HG03060 (cell line): ENCODE measurements around the gene PLCL1.
"Not testable (repeated sequence)": the region's sequence is repeated elsewhere in the genome, so short reads cannot be mapped to it uniquely, and the experiment has no call there.

ENCODE experiments used
- ATAC-seq: cut with Tn5 transposase; IDR thresholded peaks from one replicate; pipeline ENCODE4 v1.9.1; 2021; ENCODE audit warnings: low read depth, moderate number of reproducible peaks; ENCODE audit not compliant: unreplicated experiment

Gene PLCL1

GRCh38 chr2:197990356-197990755 is 186.0 kb downstream of the PLCL1 start:
- no peak for ATAC-seq

- ATAC-seq, result no peak
Observed at GRCh38 chr2:197992482-197993133, 188.2 kb downstream of the PLCL1 start.

- no peak for ATAC-seq
Observed at GRCh38 chr2:197993363-197993762, 189.0 kb downstream of the PLCL1 start.

GRCh38 chr2:197993830-197994229 is 189.4 kb downstream of the PLCL1 start:
- no peak for ATAC-seq

- no peak for ATAC-seq
Observed at GRCh38 chr2:197994751-197995150, 190.4 kb downstream of the PLCL1 start.

GRCh38 chr2:197996583-197996982 is 192.2 kb downstream of the PLCL1 start:
- ATAC-seq, result no peak

DNA sequence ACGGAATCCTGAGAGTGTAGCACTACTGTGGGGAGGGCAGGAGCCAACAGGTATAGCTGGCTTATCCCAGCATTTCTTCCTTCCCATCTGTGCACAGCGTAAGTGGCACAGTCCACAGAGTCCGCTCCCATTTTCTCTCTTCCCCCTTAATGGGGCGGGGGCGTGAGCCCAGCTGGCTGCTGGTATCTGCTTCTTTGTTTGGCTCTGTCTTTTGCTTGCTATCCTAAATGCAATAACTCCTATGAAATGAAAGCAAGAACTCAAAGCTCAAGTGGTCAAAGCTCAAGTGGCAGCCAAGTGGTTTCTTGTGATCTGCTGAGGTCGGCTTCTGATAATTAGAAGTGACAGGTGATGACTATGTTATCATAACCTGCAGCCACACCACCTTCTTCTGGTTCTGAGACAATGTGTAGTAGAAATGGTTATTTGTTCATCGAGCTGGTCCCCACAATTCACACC is 192.7 kb downstream of the PLCL1 start:
- ATAC-seq, result no peak

DNA sequence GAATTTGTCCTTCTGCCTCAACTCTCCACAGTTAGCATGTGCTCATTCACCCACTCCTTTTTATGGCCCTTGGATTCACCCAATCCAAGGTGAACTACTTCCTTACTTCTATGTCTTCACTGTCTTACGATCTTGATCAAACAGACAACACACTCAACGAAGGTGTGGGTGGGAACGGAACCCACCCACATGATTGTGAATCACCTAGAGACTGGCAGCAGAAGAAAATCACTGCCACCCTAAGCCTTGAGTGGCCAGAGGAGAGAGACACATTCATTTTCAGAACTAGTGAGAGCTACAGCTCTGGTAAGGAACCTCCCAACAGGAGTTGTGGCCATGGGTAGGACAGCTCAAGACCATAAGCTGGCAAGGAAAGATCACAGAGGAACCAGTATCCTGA is 194.3 kb downstream of the PLCL1 start:
- no peak for ATAC-seq

- no peak for ATAC-seq
Observed at GRCh38 chr2:198000417-198000816, 196.0 kb downstream of the PLCL1 start.

DNA sequence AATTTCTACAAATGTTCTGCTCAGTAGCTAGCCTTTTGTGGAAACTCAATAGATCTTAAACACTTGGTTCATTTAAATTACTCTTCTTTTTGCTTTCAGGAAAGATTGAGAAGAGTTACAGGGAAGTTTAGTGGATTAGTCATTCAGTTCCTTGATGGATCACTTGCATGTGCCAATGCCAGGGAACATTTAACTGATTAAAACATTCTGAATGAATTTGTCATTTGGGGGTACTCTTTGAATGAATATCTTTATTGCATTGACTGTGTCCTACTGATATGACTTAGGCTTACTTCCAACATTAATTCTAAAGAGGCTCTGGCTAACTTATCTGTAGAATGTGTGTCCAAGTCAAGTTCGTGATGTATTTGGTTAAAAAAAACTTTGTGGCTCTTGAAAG is 199.8 kb downstream of the PLCL1 start:
- no peak for ATAC-seq

GRCh38 chr2:198004921-198005829 is 200.8 kb downstream of the PLCL1 start:
- no peak for ATAC-seq

GRCh38 chr2:198006733-198007132 is 202.3 kb downstream of the PLCL1 start:
- ATAC-seq, result no peak

DNA sequence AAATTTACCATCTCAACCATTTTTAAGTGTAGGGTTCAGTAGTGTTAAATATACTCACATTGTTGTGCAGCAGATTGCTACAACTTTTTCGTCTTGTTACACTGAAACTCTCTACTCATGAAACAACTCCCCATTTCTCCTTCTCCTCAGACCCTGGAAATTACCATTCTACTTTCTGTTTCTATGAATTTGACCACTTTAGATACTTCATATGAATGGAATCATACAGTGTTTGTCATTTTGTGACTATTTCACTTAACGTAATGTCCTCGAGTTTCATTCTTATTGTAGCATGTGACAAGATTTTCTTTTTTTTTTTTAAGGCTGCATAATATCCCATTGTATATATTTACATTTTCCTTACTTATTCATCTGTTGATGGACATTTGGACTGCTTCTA is 203.8 kb downstream of the PLCL1 start:
- ATAC-seq, result no peak

DNA sequence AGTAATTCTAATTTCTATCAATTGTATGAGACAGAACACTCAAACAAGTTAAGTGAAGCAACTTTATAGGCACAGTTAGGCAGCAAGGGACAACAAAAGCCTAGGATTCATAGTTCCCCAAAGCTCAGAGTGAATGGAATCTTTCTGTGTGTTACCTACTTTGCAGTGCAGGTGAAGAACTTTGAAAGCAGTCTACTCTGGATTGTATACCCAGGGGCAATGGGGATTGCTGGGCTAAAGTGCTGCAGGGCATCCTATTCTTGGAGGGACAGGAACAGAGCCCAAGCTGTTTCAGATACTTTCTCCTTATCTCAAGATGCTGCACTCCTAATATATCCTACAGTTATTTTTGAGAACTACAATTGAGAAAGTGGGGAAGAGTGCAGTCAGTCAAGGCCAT is 207.6 kb downstream of the PLCL1 start:
- ATAC-seq, result no peak

GRCh38 chr2:198016243-198016642 is 211.8 kb downstream of the PLCL1 start:
- no peak for ATAC-seq

- ATAC-seq, result no peak
Observed at GRCh38 chr2:198017068-198017467, 212.7 kb downstream of the PLCL1 start.

DNA sequence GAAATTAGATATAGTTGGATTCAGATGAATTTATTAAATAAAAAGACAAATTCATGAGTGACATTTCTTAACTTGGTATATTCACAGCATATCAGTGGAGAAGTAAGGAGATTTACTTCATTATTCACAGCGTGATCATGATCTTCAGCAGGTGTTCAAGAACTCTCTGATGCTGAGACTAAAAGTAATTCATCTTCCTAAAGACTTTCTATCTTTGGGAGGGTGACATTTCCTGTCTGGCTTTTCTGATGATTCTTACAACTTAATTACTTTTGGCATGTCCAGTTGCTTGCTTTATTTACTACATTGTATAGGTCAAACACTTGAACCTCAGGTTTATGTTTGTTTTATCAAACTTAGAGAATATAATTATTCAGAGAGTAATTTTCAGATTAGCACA is 224.6 kb downstream of the PLCL1 start:
- ATAC-seq, result no peak

- not testable (repeated sequence) for ATAC-seq
Observed at GRCh38 chr2:198029576-198029975, 225.2 kb downstream of the PLCL1 start.

DNA sequence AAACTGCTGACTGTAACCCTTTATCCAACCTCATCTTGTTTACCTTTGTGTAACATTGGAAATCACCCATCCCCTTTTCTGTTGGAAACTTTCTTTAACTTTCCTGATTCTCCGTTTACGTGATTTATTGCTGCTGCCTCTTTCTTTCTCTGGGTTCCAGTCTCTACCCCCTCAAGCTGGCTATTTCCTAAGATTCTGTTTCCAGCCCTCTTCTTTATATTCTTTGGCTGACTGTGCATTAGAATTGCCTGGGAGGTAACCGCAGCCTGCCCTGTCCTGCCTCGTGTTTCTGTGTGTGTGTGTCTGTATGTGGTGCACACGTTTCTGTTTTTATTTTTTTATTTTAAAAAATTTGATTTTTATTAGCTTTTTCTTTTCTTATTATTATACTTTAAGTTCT is 229.2 kb downstream of the PLCL1 start:
- ATAC-seq, result no peak

DNA sequence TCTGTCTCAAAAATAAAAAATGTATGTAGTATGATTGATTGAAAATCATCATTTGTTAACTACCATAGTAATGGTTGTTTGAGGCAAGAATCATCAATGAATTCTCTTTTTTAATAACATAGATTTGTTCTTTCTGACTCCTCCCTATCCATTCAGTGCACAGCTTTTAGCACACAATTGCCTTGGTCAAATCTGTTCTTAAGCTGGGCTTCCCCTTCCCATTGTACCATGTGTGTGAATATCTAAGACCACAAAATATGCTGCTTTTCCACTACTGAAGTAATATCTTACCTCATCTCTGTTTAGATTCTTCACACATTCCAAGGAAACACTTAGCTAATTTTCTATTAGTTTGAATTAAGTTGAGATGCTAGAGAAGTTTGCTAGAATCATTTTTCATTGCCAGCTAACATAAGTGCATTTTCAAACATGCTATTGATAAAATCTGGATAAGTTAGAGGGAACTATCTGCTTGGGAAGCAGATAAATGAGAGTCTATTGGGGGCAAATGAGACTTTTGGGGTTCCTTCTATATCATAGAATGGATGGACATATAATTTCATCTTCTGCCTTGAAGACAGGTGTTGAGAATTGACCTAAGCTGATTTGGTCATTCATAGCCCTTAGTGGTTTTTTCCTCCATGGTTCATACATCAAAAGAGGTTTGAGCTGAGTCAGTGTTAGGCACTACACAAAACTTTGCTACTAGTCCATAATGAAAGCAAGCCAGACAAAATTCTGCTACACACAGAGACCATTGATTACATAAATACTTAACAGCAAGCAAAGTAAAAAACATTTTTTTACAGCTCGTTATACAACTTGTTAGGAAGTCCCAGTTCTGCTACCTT is 231.9 kb downstream of the PLCL1 start:
- no peak for ATAC-seq

DNA sequence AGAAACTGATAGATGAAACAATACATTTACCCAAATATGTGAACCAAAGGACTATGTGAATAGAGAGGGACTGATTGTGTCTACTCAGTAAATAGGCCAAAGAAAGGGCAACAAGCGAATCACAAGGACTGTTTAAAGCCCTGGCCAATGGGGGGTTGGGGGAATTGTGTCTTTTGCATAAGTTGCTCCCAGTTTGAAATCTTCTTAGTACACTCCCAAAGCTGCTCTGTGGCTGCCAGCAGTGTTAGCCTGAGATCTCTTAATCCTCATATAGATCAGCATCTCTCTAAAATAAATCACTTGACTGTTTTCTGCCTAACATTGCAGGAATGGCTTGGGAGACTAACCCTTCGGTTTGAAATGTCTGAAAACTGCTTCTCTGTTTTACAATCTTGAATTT is 236.4 kb downstream of the PLCL1 start:
- no peak for ATAC-seq
